Psoas muscle (tissue), 8 donors: ENCODE data around the gene SLC25A47. TPM values are rescaled to one million over a fixed set of nuclear protein-coding genes. Genes with fewer than 3 reads are reported as not detected.
A peak's percentile ranks its signal among the peaks of the same experiment; 100 is the strongest.

Source experiments
- ATAC-seq, 4 donors: fragments of 200-7000 bp; cut with Tn5 transposase; one replicate each; pipeline ENCODE4 v1.9.1; 2020; ENCODE audit warnings: moderate library complexity in 3 of 4, mild to moderate bottlenecking in 2 of 4
- DNase-seq, 2 donors: peaks; one replicate each; pipeline ENCODE4 v3.0.0-alpha.2; 2020
- H3K27ac ChIP-seq: fragments of 200-600 bp; one replicate; pipeline ENCODE4 v1.8.0; 2022
- H3K27me3 ChIP-seq, 3 donors: fragments of 200-600 bp in 1 of 3; one replicate each; pipeline versions ENCODE4 v1.6.1 to v1.8.0; 2013 to 2022; ENCODE audit warnings: low read length in 2 of 3, mild to moderate bottlenecking in 2 of 3, moderate library complexity in 1 of 3; ENCODE audit not compliant: insufficient read depth in 3 of 3
- H3K36me3 ChIP-seq, 2 donors: fragments of 200-600 bp in 1 of 2; one replicate each; pipeline versions ENCODE4 v1.6.1 to v1.8.0; 2013 to 2022; ENCODE audit warnings: low read depth in 1 of 2, mild to moderate bottlenecking in 1 of 2, moderate library complexity in 1 of 2; ENCODE audit not compliant: insufficient read depth in 1 of 2
- H3K4me1 ChIP-seq: fragments of 200-600 bp; one replicate; pipeline ENCODE4 v1.8.0; 2022
- H3K4me3 ChIP-seq: fragments of 200-600 bp; one replicate; pipeline ENCODE4 v1.8.0; 2022; ENCODE audit warnings: mild to moderate bottlenecking
- H3K9me3 ChIP-seq: fragments of 200-600 bp; one replicate; pipeline ENCODE4 v1.8.0; 2022
- WGBS, 3 donors: extraction: QIAGEN DNeasy Blood & Tissue Kit; methylation state at CpG; one replicate each; pipeline versions ENCODE4 v1.1.6 to v1.1.7; 2013; 5-methylcytosine and 5-hydroxymethylcytosine counted together
- intact Hi-C, 2 donors: fragments of 100-400 bp; cut with DNase I; formaldehyde crosslinking; loops; one replicate each; pipeline versions ENCODE4 v1.11.0 to v1.14.2; 2022
- polyA plus RNA-seq, 3 donors: library from polyadenylated mRNA; stranded (reverse); fragments of 200-250 nt; gene quantifications; one replicate each; pipeline ENCODE4 v1.2.3, GENCODE V29; 2013
- total RNA-seq, 4 donors: library from RNA; stranded (reverse); fragmentation: NEBNext Ultra II Directional in 2 of 4; extraction: Animal tissue kit (Norgen Biotek cat#: 25700) in 2 of 4; gene quantifications; one replicate each; pipeline versions ENCODE4 v1.2.1 to v1.2.4, GENCODE V29; 2021 to 2023
- TF ChIP-seq, protein P1 (sequence below): fragments of 200-600 bp; IDR thresholded peaks from one replicate; pipeline ENCODE4 v1.8.0; 2022; ENCODE audit warnings: antibody characterized with exemption
- donor health status: healthy with polysubstance abuse.
- donor health status: DM: no; HTN: no; CAD: no; lungs with moderate emphysema.
- donor health status: Bipolar disorder and iron deficiency.
- donor health status: healthy.
- donor health status: DM: yes; HTN: yes; CAD: no.
- donor health status: DM: no; HTN: no; CAD: no.
- donor health status: DM: no; HTN: no; CAD: no.
- donor health status: DM: yes; HTN: yes; CAD: no.

The SLC25A47 gene
- total and polyA plus RNA-seq, 7 donors = 0.03 to 0.12 TPM; not detected in 5

- Histone ChIP-seq H3K4me3 (peak overlapping the region; percentile 89), H3K27me3 (no peaks in the 10 kb centered on the region), H3K4me1 (peaks cover 19% of the 10 kb centered on the region), H3K36me3 (peaks cover 3 to 10% of the 10 kb centered on the region in 2 donors), H3K9me3 (no peaks in the 10 kb centered on the region), H3K27ac (peak overlapping the region; percentile 95)
- TF ChIP-seq, protein P1, sequence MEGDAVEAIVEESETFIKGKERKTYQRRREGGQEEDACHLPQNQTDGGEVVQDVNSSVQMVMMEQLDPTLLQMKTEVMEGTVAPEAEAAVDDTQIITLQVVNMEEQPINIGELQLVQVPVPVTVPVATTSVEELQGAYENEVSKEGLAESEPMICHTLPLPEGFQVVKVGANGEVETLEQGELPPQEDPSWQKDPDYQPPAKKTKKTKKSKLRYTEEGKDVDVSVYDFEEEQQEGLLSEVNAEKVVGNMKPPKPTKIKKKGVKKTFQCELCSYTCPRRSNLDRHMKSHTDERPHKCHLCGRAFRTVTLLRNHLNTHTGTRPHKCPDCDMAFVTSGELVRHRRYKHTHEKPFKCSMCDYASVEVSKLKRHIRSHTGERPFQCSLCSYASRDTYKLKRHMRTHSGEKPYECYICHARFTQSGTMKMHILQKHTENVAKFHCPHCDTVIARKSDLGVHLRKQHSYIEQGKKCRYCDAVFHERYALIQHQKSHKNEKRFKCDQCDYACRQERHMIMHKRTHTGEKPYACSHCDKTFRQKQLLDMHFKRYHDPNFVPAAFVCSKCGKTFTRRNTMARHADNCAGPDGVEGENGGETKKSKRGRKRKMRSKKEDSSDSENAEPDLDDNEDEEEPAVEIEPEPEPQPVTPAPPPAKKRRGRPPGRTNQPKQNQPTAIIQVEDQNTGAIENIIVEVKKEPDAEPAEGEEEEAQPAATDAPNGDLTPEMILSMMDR = no peak
- WGBS, 3 donors = 57 to 67% (median 63%) methylated on average over 8 of the region's 8 CpGs
- DNase-seq (no peak), ATAC-seq (no peak)
- intact Hi-C loops = loop anchor here (5.0 kb wide), 4 partner anchors 68 to 403 kb away; partner anchors contain the start of gene SLC25A29 (in 1 of the 2)
Observed at GRCh38 chr14:100374876-100375265, 51.7 kb downstream of the SLC25A47 start.

- ATAC-seq (peak; percentile 17 to 38 (median 29)), DNase-seq (peak; percentile 79 to 83)
- H3K4me3 ChIP-seq = peak overlapping the region; percentile 89
- H3K27me3 ChIP-seq = no peaks in the 10 kb centered on the region
- H3K9me3 ChIP-seq = no peaks in the 10 kb centered on the region
- WGBS, 3 donors = 2 to 6% (median 3%) methylated on average over 17 of the region's 17 CpGs
- peak overlapping the region; percentile 95 for H3K27ac ChIP-seq
- peaks cover 3 to 10% of the 10 kb centered on the region in 2 donors for H3K36me3 ChIP-seq
- TF ChIP-seq, protein P1 = no peak
- H3K4me1 ChIP-seq = peaks cover 19% of the 10 kb centered on the region
- intact Hi-C loops = loop anchor here (5.0 kb wide), 4 partner anchors 68 to 403 kb away; partner anchors contain the start of gene SLC25A29 (in 1 of the 2)
Observed at GRCh38 chr14:100375266-100375962, 52.3 kb downstream of the SLC25A47 start.

GRCh38 chr14:100375963-100376735, 53.0 kb downstream of the SLC25A47 start, which contains the start of gene WDR25:
Gene WDR25, plus strand, starts transcription at chr14:100376485.
- TF ChIP-seq, protein P1 = no peak

DNA sequence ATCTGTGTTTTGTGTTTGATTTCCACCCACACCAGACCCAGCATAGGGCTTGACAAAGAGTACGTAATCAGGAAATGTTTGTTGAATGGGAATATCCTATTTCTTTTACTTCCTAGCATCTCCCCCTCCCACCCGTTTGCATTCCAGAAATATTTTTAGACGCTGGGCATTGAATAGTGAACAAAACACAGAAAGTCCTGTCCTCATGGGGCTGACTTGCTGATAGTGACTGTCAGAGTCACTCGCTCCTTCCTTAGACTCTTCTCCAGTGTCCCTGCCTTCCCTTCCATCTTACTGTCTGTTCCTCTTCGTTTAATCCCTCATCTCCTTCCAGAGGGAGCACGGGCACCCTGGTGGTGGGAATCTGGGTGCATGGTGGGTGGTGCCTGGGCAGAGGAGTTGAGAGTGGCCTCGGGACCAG, 53.6 kb downstream of the SLC25A47 start:
- intact Hi-C loops = loop anchor here (2.0 to 5.0 kb wide), 5 partner anchors 69 to 404 kb away; partner anchors contain the start of gene SLC25A29 (in 1 of the 2)
- TF ChIP-seq, protein P1 = no peak
- H3K9me3 ChIP-seq = no peaks in the 10 kb centered on the region
- H3K4me3 ChIP-seq = peak overlapping the region; percentile 89
- H3K36me3 ChIP-seq = peaks cover 3 to 18% of the 10 kb centered on the region in 2 donors
- H3K27ac ChIP-seq = peak overlapping the region; percentile 95
- ATAC-seq (peak in 1 of 4 donors; percentile 4), DNase-seq (no peak)
- 14 to 21% (median 15%) methylated on average over 7 of the region's 7 CpGs for WGBS, 3 donors
- peaks cover 23% of the 10 kb centered on the region for H3K4me1 ChIP-seq
- no peaks in the 10 kb centered on the region for H3K27me3 ChIP-seq

More at GRCh38 chr14:100375963-100376735, 53.0 kb downstream of the SLC25A47 start, which contains the start of gene WDR25:
- intact Hi-C loops = loop anchor here (2.0 to 5.0 kb wide), 5 partner anchors 69 to 404 kb away; partner anchors contain the start of gene SLC25A29 (in 1 of the 2)
- ATAC-seq = peak; percentile 96 to 97 (median 96)
- Histone ChIP-seq H3K27me3 (no peaks in the 10 kb centered on the region), H3K9me3 (no peaks in the 10 kb centered on the region), H3K4me3 (peak within 1 kb of the TSS; percentile 89), H3K27ac (peak within 1 kb of the TSS; percentile 95), H3K4me1 (peaks cover 19% of the 10 kb centered on the region), H3K36me3 (peaks cover 3 to 15% of the 10 kb centered on the region in 2 donors)
- WGBS, 3 donors = 0 to 1% (median 0%) methylated on average over 43 to 74 of the region's 74 CpGs
- peak; percentile 96 to 97 for DNase-seq

Other genes starting within 250 kb of the SLC25A47 start
- gene DEGS2, start 163.7 kb upstream of the SLC25A47 start, total RNA-seq = under 1 TPM in 1 of 4 donors, not detected in 3; 0.11 TPM
- under 1 TPM; 0.04 to 0.39 (median 0.38) TPM for gene DEGS2, start 163.7 kb upstream of the SLC25A47 start, polyA plus RNA-seq
- 10 to 100 TPM; 44.6 to 58.4 (median 53.3) TPM for gene YY1, start 84.2 kb upstream of the SLC25A47 start, total RNA-seq
- gene YY1, start 84.2 kb upstream of the SLC25A47 start, polyA plus RNA-seq = 10 to 100 TPM; 23.8 to 44.3 (median 34.7) TPM
- 10 to 100 TPM in 1 of 4 donors, 1 to 10 TPM in 3; 5.0 to 14.8 (median 7.5) TPM for gene SLC25A29, start 16.9 kb upstream of the SLC25A47 start, total RNA-seq
- gene SLC25A29, start 16.9 kb upstream of the SLC25A47 start, polyA plus RNA-seq = 1 to 10 TPM; 4.5 to 7.2 (median 6.7) TPM
- 1 to 10 TPM; 6.0 to 9.3 (median 7.3) TPM for gene WDR25, start 53.1 kb downstream of the SLC25A47 start, total RNA-seq
- 10 to 100 TPM in 1 of 3 donors, 1 to 10 TPM in 2; 6.7 to 11.7 (median 9.3) TPM for gene WDR25, start 53.1 kb downstream of the SLC25A47 start, polyA plus RNA-seq